Keratinocyte (primary cell): ENCODE data around the gene OS9.

Experiments
- EZH2 ChIP-seq: IDR thresholded peaks from one replicate; pipeline ENCODE4 v1.6.1; 2012; ENCODE audit warnings: inconsistent platforms, mild to moderate bottlenecking, low read length, moderate library complexity
- TF ChIP-seq, protein P1 (sequence below), 3 experiments: IDR thresholded peaks in 1 of 3; conservative IDR thresholded peaks in 1 of 3; optimal IDR thresholded peaks in 1 of 3; 2 replicates in 2 of 3; 3 replicates in 1 of 3; pipeline versions ENCODE3 to v1.5.1; 2011; ENCODE audit warnings: low read length in 3 of 3, mild to moderate bottlenecking in 3 of 3, moderate library complexity in 2 of 3, control low read depth in 1 of 3, inconsistent platforms in 1 of 3; ENCODE audit not compliant: insufficient read depth in 2 of 3; ENCODE audit errors: extremely low read depth in 1 of 3

DNA sequence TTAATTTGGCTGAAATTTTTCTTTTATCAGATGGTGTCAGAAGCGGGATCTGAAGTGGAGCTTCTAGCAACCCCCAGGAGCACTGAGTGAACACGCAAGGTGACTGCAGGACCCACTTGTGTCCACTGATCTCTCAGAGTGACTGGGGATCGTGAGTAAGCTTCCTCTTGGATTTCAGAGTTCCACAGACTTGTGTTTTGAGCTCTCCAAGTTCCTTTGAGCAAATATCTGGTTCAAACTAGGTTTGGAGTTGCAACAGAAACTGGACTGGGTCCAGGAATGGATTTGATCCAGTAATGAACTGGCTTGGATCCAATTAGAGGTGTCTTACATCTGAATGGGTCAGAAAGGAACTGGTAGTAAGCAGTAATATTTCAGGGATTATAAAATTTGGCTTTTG lies 36.2 kb upstream of the OS9 start:
- TF ChIP-seq, protein P1, sequence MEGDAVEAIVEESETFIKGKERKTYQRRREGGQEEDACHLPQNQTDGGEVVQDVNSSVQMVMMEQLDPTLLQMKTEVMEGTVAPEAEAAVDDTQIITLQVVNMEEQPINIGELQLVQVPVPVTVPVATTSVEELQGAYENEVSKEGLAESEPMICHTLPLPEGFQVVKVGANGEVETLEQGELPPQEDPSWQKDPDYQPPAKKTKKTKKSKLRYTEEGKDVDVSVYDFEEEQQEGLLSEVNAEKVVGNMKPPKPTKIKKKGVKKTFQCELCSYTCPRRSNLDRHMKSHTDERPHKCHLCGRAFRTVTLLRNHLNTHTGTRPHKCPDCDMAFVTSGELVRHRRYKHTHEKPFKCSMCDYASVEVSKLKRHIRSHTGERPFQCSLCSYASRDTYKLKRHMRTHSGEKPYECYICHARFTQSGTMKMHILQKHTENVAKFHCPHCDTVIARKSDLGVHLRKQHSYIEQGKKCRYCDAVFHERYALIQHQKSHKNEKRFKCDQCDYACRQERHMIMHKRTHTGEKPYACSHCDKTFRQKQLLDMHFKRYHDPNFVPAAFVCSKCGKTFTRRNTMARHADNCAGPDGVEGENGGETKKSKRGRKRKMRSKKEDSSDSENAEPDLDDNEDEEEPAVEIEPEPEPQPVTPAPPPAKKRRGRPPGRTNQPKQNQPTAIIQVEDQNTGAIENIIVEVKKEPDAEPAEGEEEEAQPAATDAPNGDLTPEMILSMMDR (optimal IDR thresholded peaks at IDR 0.05 in 1 of 3, IDR thresholded peaks at IDR 0.05 in 1 of 3, conservative IDR thresholded peaks at IDR 0.05 in 1 of 3; ENCODE audit: extremely low read depth in 1 of 3, insufficient read depth in 2 of 3, low read length in 3 of 3), result no peak
- TF ChIP-seq EZH2, result no peak
